Cerebellar cortex (tissue), 1 donor: Measurements from ENCODE around the gene CHKA.
A peak's percentile ranks its signal among the peaks of the same experiment; 100 is the strongest.

Source experiments
- DNase-seq: peaks from one replicate; pipeline ENCODE4 v3.0.0-alpha.2; 2015; ENCODE audit warnings: low spot score

CHKA gene

DNA sequence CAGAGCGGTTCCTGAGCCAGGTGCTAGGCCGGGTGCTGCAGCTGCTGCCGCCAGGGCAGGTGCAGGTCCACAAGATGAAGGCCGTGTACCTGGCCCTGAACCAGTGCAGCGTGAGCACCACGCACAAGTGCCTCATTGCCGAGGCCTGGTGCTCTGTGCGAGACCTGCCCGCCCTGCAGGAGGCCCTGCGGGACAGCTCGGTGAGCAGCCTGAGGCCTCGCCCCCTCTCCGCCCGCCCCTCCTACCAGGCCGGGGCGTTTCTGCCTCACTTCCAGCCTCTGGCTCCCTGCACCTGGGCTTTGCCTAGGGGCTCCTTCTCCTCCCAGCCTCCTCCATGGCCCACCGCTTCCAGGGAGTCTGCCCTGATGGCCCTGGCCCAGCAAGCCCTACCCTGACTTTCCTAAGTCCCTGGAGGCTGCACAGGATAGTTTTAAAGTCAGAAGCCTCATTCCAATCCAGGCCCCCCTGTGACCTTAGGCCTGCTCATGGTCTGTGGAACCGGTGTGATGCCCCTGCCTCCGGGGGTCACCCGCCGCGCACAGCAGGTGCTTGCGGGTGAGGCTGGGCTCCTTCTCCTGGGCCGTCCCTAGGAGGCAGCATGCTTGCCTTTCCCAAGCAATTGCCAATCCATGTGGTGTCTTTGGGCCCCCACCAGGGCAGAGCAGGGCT, 76.9 kb downstream of the CHKA start:
- no peak for DNase-seq

- no peak for DNase-seq
Measured at GRCh38 chr11:68043349-68044144, 77.6 kb downstream of the CHKA start.

DNA sequence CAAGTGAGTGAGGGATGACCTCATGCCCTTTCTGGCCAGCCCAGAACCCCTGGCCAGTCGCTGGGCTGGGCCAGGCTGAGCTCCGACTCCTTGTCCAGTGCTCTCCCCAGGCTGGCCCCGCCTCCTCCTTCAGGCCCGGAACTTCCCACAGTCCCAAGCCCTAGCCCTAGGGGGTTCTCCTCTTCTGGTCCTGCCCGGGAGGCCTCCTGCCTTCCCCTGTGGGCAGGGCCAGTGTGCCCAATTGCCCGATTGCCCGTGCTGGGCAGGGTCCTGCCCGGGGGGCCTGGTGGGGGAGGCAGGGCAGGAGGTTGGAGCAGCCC, 78.2 kb downstream of the CHKA start:
- no peak for DNase-seq

GRCh38 chr11:68042219-68043028, 78.8 kb downstream of the CHKA start:
- DNase-seq, result peak; percentile 22

- no peak for DNase-seq
Measured at GRCh38 chr11:68041617-68042218, 79.5 kb downstream of the CHKA start.

- DNase-seq, result no peak
Measured at GRCh38 chr11:68040957-68041591, 80.1 kb downstream of the CHKA start.

DNA sequence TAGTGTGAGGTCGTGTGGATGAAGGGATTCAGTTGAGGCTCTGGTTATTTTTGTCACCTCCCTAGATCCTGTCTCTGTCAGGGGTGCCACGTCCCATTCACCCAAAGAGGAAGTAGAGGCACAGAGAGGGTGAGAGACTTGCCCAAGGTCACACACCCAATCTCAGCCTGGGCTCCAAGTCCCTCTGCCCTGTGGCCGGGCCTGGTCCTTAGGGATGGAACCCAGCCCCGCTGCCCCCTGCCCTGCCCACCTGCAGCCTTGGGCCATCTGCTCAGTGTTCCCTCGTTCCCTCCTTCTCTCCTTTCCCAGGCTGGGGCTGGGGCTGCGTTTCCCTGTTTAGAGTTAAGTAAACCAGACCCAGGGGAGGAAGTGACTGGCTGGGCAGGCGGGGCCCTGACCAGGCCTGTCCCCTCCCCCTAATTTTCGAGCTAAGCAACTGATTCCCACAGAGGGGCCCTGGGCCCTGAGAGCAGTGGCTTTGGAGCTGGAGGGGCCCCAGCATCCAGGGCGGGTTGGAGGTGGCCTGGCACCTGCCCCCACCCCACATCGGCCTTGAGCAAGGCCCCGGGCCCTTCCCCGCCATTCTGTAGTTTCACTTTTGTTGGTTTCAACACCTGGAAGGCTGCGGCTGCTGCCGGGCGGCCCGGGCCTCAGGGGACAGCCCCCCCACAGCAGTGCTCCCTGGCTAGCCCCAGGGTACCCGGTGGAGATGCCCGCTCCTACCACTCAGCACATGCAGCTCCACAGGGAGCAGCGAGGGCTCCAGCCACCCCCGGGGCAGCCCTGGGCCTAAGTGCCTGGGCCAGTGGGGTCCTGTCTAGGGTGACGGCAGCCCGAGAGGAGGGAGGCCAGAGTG, 80.9 kb downstream of the CHKA start:
- peak; percentile 57 for DNase-seq

DNA sequence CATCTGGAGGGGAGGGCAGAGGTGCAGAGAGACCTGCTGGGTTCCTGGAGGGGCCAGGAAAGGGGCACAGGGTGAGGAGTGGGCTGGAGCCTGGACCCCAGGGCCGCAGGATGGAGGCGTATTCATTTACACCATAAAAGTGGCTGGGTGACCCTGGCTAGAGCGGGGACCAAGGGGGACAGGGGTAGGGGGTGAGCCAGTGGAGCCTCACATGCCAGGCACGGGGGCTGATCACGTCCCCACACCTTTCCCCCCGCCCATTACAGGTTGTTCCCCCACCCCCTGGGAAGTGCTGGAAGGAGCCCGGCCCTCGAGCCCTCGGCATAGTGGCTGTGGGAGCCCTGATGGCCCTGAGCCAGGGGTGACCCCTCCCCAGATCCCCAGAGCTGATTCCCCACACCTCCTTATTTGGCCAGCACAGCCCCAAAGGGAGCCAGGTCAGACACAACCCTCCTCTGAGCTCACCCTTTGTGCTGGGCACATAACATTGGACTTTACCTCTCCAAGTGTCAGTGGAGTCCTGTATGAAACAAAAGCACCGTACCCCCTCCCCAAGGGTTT, 81.6 kb downstream of the CHKA start:
- DNase-seq, result no peak

DNA sequence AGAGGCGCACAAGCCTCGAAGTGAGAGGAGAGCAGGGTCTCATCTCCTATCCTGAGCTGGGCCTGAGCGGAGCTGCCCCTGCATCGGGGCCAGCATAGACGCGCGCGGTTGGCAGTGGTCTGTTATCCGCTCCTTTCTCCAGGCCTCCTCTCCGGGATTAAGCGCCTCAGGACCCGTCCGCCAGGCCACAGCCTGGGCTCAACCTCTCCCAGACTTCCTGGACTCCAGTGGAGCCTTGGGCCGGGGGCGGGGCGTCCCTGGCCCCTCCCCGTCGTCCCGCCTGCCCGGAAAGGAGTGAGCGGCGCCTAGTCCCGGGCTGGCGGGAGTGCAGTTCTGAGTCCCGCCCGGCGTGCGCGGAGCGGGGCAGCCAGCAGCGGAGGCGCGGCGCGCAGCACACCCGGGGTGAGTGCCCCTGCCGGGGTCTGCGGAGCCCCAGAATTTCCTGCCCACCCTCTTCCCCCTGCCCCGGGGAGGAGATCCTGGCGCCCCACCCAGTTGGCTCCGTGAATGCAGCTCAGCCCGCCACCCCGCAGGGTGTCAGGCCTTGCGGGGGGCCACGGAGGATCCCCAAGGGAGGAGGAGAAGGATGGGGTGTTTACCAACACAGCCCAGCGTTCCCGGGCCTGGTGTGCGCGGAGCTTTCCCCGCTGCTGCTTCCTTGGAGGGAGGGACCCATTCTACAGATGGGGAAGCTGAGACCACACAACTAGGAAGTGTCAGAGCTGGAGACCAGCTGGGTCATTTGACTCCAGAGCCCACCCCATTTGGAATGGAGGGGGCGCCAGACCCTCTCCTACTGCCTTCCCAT, 82.3 kb downstream of the CHKA start, which contains the start of gene TCIRG1:
TSS of gene TCIRG1 (plus strand) at position 308 of the 808 bp plus-strand sequence. CDS start 2,247 bp downstream, outside the sequence.
- no peak for DNase-seq

DNA sequence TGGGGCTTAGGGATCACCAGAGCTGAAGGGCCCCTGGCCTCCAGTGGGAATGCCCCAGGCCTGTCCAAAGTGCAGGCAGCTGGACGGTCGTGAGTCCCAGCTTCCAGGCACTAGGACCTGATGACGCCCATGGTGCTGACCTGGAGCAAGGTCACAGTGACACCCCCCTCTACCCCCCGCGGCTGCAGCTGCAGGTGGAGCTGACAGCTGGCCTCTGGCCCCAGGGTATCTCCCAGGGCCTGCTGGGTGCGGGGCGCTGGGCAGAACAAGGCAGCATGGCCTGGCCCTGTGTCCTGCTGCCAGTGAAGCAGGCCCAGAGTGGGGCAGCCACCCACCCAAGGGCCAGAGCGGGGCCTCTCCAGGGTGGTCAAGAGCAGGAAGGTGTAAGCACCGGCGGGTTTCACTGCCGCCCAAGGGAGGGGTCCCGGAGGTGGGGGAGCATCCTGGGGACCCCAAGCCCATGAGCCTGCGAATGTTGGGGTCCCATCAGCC, 82.9 kb downstream of the CHKA start:
- DNase-seq, result no peak

DNA sequence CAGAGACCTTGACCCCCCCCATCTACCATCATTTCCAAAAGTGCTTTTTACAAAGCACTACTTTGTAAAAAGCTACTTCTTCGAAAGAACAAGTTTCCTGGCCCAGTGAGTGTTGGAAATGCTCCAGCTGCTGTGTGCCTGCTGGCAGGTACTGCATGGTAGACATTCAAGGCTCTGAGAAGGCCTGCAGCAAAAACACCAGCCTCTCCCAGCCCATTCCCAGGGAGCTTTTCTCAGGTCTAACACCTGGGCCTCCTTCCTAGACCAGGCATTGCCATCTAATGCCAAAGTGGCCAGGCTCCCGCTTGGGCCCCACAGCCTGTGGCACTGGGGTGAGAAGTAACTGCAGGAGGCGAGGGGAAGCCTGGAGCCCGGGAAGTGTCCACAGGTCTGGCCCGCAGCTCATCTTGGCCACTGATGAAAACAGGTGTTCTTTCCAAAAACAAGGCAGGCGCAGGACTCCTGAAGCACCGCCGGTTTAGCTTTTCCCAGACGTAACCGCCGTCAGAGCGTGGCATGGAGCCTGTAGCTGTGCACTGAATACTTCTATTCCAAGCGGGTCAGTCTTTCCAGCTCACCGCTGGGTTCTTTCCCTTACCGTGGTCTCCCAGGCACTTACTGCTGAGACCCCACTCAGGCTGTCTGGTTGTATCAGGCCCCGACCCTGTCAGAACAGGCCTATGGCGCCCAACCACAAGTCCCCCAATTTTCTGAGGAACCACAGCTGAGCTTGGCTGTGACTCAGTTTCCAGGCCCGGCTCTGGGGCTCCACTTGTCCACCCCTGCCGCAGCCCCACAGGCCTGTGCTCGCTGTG, 83.6 kb downstream of the CHKA start:
- no peak for DNase-seq

DNA sequence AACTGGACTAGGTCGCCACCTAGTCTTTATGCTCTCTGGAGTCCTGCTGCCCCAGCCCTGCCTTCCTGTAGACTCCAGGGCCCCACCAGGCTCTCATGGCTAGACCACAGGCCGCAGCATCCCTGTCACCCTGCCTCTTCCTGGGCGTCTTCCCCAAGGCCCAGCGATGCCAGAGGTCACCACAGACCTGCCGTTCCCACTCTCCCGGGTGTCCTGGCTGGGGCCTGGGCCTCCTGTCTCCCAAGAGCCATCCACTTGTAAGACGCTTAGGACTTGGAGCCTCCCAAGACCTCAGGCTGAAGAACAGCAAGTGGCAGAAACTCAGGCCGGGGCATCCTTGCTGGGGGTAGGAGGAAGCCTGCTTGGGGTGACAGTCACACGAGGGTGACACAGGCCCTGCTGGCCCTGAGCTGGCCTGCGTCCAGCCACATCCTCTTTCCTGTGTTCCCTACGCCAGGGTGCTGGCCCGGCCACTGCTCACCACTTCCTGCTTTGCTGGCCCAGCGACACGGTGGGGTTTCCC, 84.4 kb downstream of the CHKA start:
- DNase-seq, result no peak

GRCh38 chr11:68036141-68036716, 85.0 kb downstream of the CHKA start:
- DNase-seq, result no peak

- DNase-seq, result no peak
Measured at GRCh38 chr11:68035266-68035876, 85.8 kb downstream of the CHKA start.

DNA sequence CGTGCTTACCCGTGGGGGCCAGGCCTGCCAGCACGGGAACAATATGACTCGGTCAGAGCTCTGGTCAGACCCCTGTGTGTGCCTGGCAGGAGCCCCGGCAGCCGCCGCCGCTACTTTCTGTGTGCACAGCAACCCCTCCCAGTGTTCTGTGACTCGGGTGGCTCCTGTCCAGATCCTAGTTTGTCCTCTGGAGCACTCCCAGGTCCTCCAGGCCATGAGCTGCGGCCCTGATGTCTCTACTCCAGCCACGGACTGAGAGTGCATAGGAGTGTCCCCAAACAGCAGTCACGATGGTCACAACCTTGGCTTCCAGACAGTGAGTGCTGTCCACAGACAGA, 87.5 kb downstream of the CHKA start:
- no peak for DNase-seq

- DNase-seq, result no peak
Measured at GRCh38 chr11:68032997-68033707, 88.0 kb downstream of the CHKA start.

GRCh38 chr11:68032003-68032402, 89.2 kb downstream of the CHKA start:
- DNase-seq, result no peak
